K562 (cell line): ENCODE results near the gene POLR1A. TPM values are rescaled to one million over a fixed set of nuclear protein-coding genes. Genes with fewer than 3 reads are reported as not detected.

Source experiments
- ATAC-seq: fragments of 200-7000 bp; cut with Tn5 transposase; 3 replicates; pipeline ENCODE4 v1.9.1; 2020; ENCODE audit warnings: moderate library complexity
- BruUV-seq: library from RNA; stranded (reverse); fragments of 400-500 nt; replicated peaks from 2 replicates; lab custom pipeline; 2021; lab: Mats Ljungman, UMichigan
- CTCF ChIA-PET: fragments of 300-600 bp; formaldehyde crosslinking; extraction: SDS; loops from one replicate; lab custom pipeline; 2021; ENCODE audit warnings: low intra/inter-chr PET ratio; lab: Yijun Ruan, JAX
- POLR2A ChIA-PET: fragments of 300-600, 350-650 bp; sonication (Branson Sonifier 250); formaldehyde crosslinking; extraction: SDS; loops from one replicate; lab custom pipeline; 2021; ENCODE audit warnings: antibody characterized with exemption, inconsistent platforms; lab: Yijun Ruan, JAX
- DNase-seq, 4 experiments: peaks; one replicate each; pipeline versions ENCODE4 v3.0.0 to v3.0.0-alpha.2; 2011 to 2018; ENCODE audit warnings: low spot score in 3 of 4, mixed read lengths in 3 of 4; ENCODE audit errors: extremely low read depth in 1 of 4
- FAIRE-seq: peaks from 2 replicates; lab custom pipeline; 2011; peaks lifted over from hg19 to GRCh38; lab: Jason Lieb, UNC
- H2AFZ ChIP-seq: 2 replicates; pipeline ENCODE4 v1.6.0; 2011; ENCODE audit warnings: low read depth, low read length, control low read depth, inconsistent platforms
- H3K27ac ChIP-seq: fragments of 200-600 bp; 3 replicates; pipeline ENCODE4 v1.8.0; 2011; ENCODE audit warnings: low read depth, mild to moderate bottlenecking, control low read depth, inconsistent platforms, low read length, moderate library complexity, mixed read lengths; ENCODE audit errors: extremely low read depth
- H3K27me3 ChIP-seq, 2 experiments: fragments of 300-600 bp in 1 of 2; 2 replicates in 1 of 2; 3 replicates in 1 of 2; pipeline versions ENCODE4 v1.6.0 to v1.8.0; 2011; ENCODE audit warnings: inconsistent platforms in 2 of 2, low read length in 2 of 2, mild to moderate bottlenecking in 1 of 2, mixed read lengths in 1 of 2, moderate library complexity in 1 of 2; ENCODE audit not compliant: control insufficient read depth in 2 of 2, insufficient read depth in 2 of 2
- H3K36me3 ChIP-seq: fragments of 300-600 bp; 3 replicates; pipeline ENCODE4 v1.8.0; 2011; ENCODE audit warnings: mild to moderate bottlenecking, low read length, inconsistent platforms; ENCODE audit not compliant: control insufficient read depth, insufficient read depth
- H3K4me1 ChIP-seq, 2 experiments: fragments of 200-600 bp in 1 of 2; replicated peaks in 1 of 2; 2 replicates in 1 of 2; 3 replicates in 1 of 2; pipeline versions ENCODE4 v1.5.1 to v1.8.0; 2011; ENCODE audit warnings: inconsistent platforms in 2 of 2, low read length in 2 of 2, mild to moderate bottlenecking in 1 of 2, mixed read lengths in 1 of 2, moderate library complexity in 1 of 2; ENCODE audit not compliant: control insufficient read depth in 2 of 2, insufficient read depth in 2 of 2
- H3K4me2 ChIP-seq: 2 replicates; pipeline ENCODE4 v1.6.1; 2011; ENCODE audit warnings: low read length, control low read depth, inconsistent platforms, mixed read lengths; ENCODE audit not compliant: insufficient read depth
- H3K4me3 ChIP-seq: fragments of 200-600 bp; sonication (generic), shearing (Covaris generic); 2 replicates; pipeline ENCODE4 v1.5.1; 2016; ENCODE audit warnings: control low read depth, inconsistent platforms
- H3K79me2 ChIP-seq: fragments of 200-600 bp; 3 replicates; pipeline ENCODE4 v1.8.0; 2011; ENCODE audit warnings: low read length, inconsistent platforms; ENCODE audit not compliant: control insufficient read depth, insufficient read depth
- H3K9ac ChIP-seq, 2 experiments: 2 replicates each; pipeline versions ENCODE4 v1.6.0 to v1.6.1; 2011; ENCODE audit warnings: low read depth in 2 of 2, low read length in 2 of 2, control low read depth in 1 of 2, inconsistent platforms in 1 of 2, mild to moderate bottlenecking in 1 of 2, mixed read lengths in 1 of 2; ENCODE audit not compliant: insufficient read depth in 1 of 2
- H3K9me1 ChIP-seq: one replicate; pipeline ENCODE4 v1.6.0; 2011; ENCODE audit warnings: inconsistent platforms, mild to moderate bottlenecking, low read length, moderate library complexity; ENCODE audit not compliant: control insufficient read depth, insufficient read depth
- H3K9me3 ChIP-seq: replicated peaks from 2 replicates; pipeline ENCODE4 v1.5.1; 2011; ENCODE audit warnings: low read depth, low read length, inconsistent platforms; ENCODE audit not compliant: control insufficient read depth, insufficient read depth
- H4K20me1 ChIP-seq: replicated peaks from 2 replicates; pipeline ENCODE4 v1.6.1; 2011; ENCODE audit warnings: low read length, inconsistent platforms, mixed read lengths; ENCODE audit not compliant: control insufficient read depth, insufficient read depth
- CAMTA2 ChIP-seq: fragments of 250-450 bp; sonication (Bioruptor Pico); conservative IDR thresholded peaks from 2 replicates; pipeline ENCODE4 v1.5.1; 2022
- CBFA2T2 ChIP-seq: fragments of 450-650 bp; conservative IDR thresholded peaks from 2 replicates; pipeline ENCODE4 v1.6.1; 2017; ENCODE audit warnings: mild to moderate bottlenecking
- E2F3 ChIP-seq: fragments of 250-450 bp; sonication (Bioruptor Pico); IDR thresholded peaks from 2 replicates; pipeline ENCODE4 v1.4.0; 2020; ENCODE audit warnings: mild to moderate bottlenecking
- EP400 ChIP-seq: fragments of 450-650 bp; IDR thresholded peaks from 2 replicates; pipeline ENCODE4 v1.6.1; 2017; ENCODE audit warnings: antibody characterized with exemption, mild to moderate bottlenecking, moderate library complexity
- HDGF ChIP-seq: fragments of 450-650 bp; IDR thresholded peaks from 2 replicates; pipeline ENCODE4 v1.6.1; 2016
- HLTF ChIP-seq: fragments of 450-650 bp; IDR thresholded peaks from 2 replicates; pipeline ENCODE4 v1.6.1; 2016
- SREBF1 ChIP-seq: fragments of 150-350 bp; IDR thresholded peaks from 2 replicates; pipeline ENCODE4 v1.6.1; 2014; ENCODE audit warnings: antibody characterized with exemption, low read depth, low read length, borderline replicate concordance
- WHSC1 ChIP-seq: IDR thresholded peaks from one replicate; pipeline ENCODE4 v1.6.1; 2012; ENCODE audit warnings: low read length, control low read depth, inconsistent platforms
- WGBS: fragments of 100-300 bp; shearing (Covaris generic); methylation state at CpG from one replicate; pipeline ENCODE4 v1.1.6; 2016; ENCODE audit warnings: low coverage, mixed read lengths; ENCODE audit not compliant: insufficient coverage; ENCODE audit errors: missing lambda C conversion rate; 5-methylcytosine and 5-hydroxymethylcytosine counted together
- in situ Hi-C: fragments of 300-500 bp; cut with MboI; formaldehyde crosslinking; loops from 4 replicates; pipeline ENCODE4 v1.15.0; 2018; ENCODE audit warnings: inconsistent platforms, mixed read lengths
- intact Hi-C: fragments of 100-400 bp; cut with micrococcal nuclease; formaldehyde crosslinking; loops from 2 replicates; pipeline ENCODE4 v1.14.2; 2022
- polyA plus RNA-seq, 8 experiments: library from polyadenylated mRNA; depleted of rRNA in 4 of 8; stranded (reverse) in 5 of 8; unstranded in 3 of 8; fragments of >200 nt; fragmentation: Nextera tagmentation in 2 of 8; fragmentation: Illumina TruSeq in 1 of 8; extraction: Ambion mirVana in 2 of 8; extraction: Trizol in 1 of 8; gene quantifications; 2 replicates each; pipeline versions ENCODE4 v1.2.1 to v1.2.3, GENCODE V29; 2011 to 2014; ENCODE audit warnings: inconsistent platforms in 1 of 8, missing spikeins in 1 of 8
- total RNA-seq, 7 experiments: library from RNA; depleted of rRNA in 6 of 7; stranded (reverse); fragments of >200 nt in 6 of 7; fragmentation: Illumina TruSeq in 2 of 7; extraction: Trizol in 2 of 7; gene quantifications; 2 replicates each; pipeline versions ENCODE4 v1.2.1 to v1.2.3, GENCODE V29; 2011 to 2021; ENCODE audit warnings: low replicate concordance in 1 of 7
- TF ChIP-seq, protein P1 (sequence below): fragments of 250-450 bp; sonication (Bioruptor Pico); IDR thresholded peaks from 2 replicates; pipeline ENCODE4 v1.8.0; 2021; ENCODE audit warnings: moderate library complexity, mild to moderate bottlenecking, inconsistent platforms
- TF ChIP-seq, protein P2 (sequence below): fragments of 450-650 bp; IDR thresholded peaks from 2 replicates; pipeline ENCODE4 v1.6.1; 2016; ENCODE audit warnings: mild to moderate bottlenecking, moderate library complexity
- TF ChIP-seq, protein P3 (sequence below): fragments of 250-450 bp; sonication (Bioruptor Pico); IDR thresholded peaks from 2 replicates; pipeline ENCODE4 v1.5.1; 2021; ENCODE audit warnings: mild to moderate bottlenecking

POLR1A gene
- total and polyA plus RNA-seq, 9 of the 15 experiments (the other 6 are each of a cell fraction or from before 2014, with no cell fraction given), result 3.0 to 72.1 (median 21.8) TPM

DNA sequence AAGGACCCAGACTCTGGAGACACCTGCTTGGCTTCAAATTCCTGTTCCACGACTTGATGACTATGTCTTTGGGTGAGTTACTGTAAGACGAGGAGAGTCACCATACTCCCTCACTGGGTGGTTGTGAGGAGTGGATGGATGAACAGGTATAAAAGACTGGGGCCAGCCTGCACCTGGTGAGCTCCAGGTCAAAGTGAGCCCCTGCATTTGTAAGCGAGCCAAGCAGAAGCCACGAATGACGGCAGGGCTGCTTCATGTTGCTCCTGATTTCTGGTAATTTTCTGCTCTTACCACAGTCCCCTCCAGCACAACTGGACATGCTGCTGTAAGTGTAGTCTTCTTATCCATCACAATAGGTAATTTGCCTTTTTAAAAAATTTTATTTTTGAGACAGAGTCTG is 86.6 kb downstream of the POLR1A start:
- Histone ChIP-seq H3K9me1 (peaks cover 4% of the 10 kb centered on the region), H3K27ac (no peak overlapping the region), H4K20me1 (no peaks in the 10 kb centered on the region), H3K4me3 (no peak overlapping the region), H3K36me3 (peaks cover 3% of the 10 kb centered on the region; the same call in 2 of the 3 replicates), H3K4me2 (no peak overlapping the region), H3K79me2 (no peaks in the 10 kb centered on the region), H2AFZ (no peak overlapping the region), H3K9me3 (peaks cover 9% of the 10 kb centered on the region), H3K9ac (peak overlapping the region in 1 of 2 experiments; percentile 33; a peak in 1 of 4 replicates), H3K27me3 (no peaks in the 10 kb centered on the region), H3K4me1 (peaks cover 9 to 28% of the 10 kb centered on the region in 2 experiments; a peak in 4 of 5 replicates)
- ChIA-PET CTCF (no interaction called here), POLR2A (interaction anchor here (1.3 kb wide), 1 partner anchor 10 kb away, joined by 4 read pairs; no protein-coding TSS in a partner anchor)
- in situ Hi-C loops (no loop called here), intact Hi-C loops (no loop called here)
- no peak for FAIRE-seq
- BruUV-seq, result no TSS peak
- ATAC-seq, result no peak
- no peak for DNase-seq
- WGBS, result 78% methylated on average over 5 of the region's 5 CpGs
- TF ChIP-seq WHSC1 (no peak), CAMTA2 (no peak), CBFA2T2 (no peak), HLTF (no peak), E2F3 (CRISPR knock-in tag) (no peak), HDGF (no peak), EP400 (no peak), SREBF1 (no peak)
- TF ChIP-seq, protein P1, sequence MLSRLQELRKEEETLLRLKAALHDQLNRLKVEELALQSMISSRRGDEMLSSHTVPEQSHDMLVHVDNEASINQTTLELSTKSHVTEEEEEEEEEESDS (CRISPR knock-in tag), result no peak
- TF ChIP-seq, protein P2, sequence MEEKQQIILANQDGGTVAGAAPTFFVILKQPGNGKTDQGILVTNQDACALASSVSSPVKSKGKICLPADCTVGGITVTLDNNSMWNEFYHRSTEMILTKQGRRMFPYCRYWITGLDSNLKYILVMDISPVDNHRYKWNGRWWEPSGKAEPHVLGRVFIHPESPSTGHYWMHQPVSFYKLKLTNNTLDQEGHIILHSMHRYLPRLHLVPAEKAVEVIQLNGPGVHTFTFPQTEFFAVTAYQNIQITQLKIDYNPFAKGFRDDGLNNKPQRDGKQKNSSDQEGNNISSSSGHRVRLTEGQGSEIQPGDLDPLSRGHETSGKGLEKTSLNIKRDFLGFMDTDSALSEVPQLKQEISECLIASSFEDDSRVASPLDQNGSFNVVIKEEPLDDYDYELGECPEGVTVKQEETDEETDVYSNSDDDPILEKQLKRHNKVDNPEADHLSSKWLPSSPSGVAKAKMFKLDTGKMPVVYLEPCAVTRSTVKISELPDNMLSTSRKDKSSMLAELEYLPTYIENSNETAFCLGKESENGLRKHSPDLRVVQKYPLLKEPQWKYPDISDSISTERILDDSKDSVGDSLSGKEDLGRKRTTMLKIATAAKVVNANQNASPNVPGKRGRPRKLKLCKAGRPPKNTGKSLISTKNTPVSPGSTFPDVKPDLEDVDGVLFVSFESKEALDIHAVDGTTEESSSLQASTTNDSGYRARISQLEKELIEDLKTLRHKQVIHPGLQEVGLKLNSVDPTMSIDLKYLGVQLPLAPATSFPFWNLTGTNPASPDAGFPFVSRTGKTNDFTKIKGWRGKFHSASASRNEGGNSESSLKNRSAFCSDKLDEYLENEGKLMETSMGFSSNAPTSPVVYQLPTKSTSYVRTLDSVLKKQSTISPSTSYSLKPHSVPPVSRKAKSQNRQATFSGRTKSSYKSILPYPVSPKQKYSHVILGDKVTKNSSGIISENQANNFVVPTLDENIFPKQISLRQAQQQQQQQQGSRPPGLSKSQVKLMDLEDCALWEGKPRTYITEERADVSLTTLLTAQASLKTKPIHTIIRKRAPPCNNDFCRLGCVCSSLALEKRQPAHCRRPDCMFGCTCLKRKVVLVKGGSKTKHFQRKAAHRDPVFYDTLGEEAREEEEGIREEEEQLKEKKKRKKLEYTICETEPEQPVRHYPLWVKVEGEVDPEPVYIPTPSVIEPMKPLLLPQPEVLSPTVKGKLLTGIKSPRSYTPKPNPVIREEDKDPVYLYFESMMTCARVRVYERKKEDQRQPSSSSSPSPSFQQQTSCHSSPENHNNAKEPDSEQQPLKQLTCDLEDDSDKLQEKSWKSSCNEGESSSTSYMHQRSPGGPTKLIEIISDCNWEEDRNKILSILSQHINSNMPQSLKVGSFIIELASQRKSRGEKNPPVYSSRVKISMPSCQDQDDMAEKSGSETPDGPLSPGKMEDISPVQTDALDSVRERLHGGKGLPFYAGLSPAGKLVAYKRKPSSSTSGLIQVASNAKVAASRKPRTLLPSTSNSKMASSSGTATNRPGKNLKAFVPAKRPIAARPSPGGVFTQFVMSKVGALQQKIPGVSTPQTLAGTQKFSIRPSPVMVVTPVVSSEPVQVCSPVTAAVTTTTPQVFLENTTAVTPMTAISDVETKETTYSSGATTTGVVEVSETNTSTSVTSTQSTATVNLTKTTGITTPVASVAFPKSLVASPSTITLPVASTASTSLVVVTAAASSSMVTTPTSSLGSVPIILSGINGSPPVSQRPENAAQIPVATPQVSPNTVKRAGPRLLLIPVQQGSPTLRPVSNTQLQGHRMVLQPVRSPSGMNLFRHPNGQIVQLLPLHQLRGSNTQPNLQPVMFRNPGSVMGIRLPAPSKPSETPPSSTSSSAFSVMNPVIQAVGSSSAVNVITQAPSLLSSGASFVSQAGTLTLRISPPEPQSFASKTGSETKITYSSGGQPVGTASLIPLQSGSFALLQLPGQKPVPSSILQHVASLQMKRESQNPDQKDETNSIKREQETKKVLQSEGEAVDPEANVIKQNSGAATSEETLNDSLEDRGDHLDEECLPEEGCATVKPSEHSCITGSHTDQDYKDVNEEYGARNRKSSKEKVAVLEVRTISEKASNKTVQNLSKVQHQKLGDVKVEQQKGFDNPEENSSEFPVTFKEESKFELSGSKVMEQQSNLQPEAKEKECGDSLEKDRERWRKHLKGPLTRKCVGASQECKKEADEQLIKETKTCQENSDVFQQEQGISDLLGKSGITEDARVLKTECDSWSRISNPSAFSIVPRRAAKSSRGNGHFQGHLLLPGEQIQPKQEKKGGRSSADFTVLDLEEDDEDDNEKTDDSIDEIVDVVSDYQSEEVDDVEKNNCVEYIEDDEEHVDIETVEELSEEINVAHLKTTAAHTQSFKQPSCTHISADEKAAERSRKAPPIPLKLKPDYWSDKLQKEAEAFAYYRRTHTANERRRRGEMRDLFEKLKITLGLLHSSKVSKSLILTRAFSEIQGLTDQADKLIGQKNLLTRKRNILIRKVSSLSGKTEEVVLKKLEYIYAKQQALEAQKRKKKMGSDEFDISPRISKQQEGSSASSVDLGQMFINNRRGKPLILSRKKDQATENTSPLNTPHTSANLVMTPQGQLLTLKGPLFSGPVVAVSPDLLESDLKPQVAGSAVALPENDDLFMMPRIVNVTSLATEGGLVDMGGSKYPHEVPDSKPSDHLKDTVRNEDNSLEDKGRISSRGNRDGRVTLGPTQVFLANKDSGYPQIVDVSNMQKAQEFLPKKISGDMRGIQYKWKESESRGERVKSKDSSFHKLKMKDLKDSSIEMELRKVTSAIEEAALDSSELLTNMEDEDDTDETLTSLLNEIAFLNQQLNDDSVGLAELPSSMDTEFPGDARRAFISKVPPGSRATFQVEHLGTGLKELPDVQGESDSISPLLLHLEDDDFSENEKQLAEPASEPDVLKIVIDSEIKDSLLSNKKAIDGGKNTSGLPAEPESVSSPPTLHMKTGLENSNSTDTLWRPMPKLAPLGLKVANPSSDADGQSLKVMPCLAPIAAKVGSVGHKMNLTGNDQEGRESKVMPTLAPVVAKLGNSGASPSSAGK, result no peak
- TF ChIP-seq, protein P3, sequence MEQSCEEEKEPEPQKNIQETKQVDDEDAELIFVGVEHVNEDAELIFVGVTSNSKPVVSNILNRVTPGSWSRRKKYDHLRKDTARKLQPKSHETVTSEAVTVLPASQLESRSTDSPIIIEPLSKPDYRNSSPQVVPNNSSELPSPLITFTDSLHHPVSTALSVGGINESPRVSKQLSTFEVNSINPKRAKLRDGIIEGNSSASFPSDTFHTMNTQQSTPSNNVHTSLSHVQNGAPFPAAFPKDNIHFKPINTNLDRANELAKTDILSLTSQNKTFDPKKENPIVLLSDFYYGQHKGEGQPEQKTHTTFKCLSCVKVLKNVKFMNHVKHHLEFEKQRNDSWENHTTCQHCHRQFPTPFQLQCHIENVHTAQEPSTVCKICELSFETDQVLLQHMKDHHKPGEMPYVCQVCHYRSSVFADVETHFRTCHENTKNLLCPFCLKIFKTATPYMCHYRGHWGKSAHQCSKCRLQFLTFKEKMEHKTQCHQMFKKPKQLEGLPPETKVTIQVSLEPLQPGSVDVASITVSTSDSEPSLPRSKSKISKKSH (CRISPR knock-in tag), result no peak
